Immature natural killer cell (primary cell): ENCODE measurements around the gene GRK2. TPM values are rescaled to one million over a fixed set of nuclear protein-coding genes. Genes with fewer than 3 reads are reported as not detected.
"Not testable (repeated sequence)": the region's sequence is repeated elsewhere in the genome, so short reads cannot be mapped to it uniquely, and the experiment has no call there.

ENCODE experiments used
- DNase-seq, 3 donors: peaks; one replicate each; pipeline ENCODE4 v3.0.0; 2022; ENCODE audit warnings: mixed read lengths in 1 of 3
- H3K27ac Mint-ChIP-seq, 6 donors: one replicate each; pipeline ENCODE4 v1.8.0; 2020; ENCODE audit warnings: mixed read lengths in 6 of 6, mild to moderate bottlenecking in 5 of 6, inconsistent platforms in 4 of 6, moderate library complexity in 3 of 6
- H3K27me3 Mint-ChIP-seq, 3 donors: one replicate each; pipeline ENCODE4 v1.8.0; 2020 to 2021; ENCODE audit warnings: low read depth in 3 of 3, mild to moderate bottlenecking in 3 of 3, mixed read lengths in 3 of 3, moderate library complexity in 3 of 3, inconsistent platforms in 1 of 3
- H3K36me3 Mint-ChIP-seq, 3 donors: one replicate each; pipeline ENCODE4 v1.8.0; 2020; ENCODE audit warnings: mixed read lengths in 3 of 3, inconsistent platforms in 2 of 3, mild to moderate bottlenecking in 2 of 3
- H3K4me1 Mint-ChIP-seq, 2 donors: one replicate each; pipeline ENCODE4 v1.8.0; 2020; ENCODE audit warnings: inconsistent platforms in 2 of 2, mild to moderate bottlenecking in 2 of 2, mixed read lengths in 2 of 2, moderate library complexity in 1 of 2
- H3K4me3 Mint-ChIP-seq, 5 donors: one replicate each; pipeline ENCODE4 v1.8.0; 2020; ENCODE audit warnings: mild to moderate bottlenecking in 5 of 5, mixed read lengths in 5 of 5, inconsistent platforms in 3 of 5, moderate library complexity in 3 of 5
- H3K9me3 Mint-ChIP-seq, 6 donors: one replicate each; pipeline ENCODE4 v1.8.0; 2020; ENCODE audit warnings: mild to moderate bottlenecking in 6 of 6, mixed read lengths in 6 of 6, inconsistent platforms in 4 of 6, moderate library complexity in 3 of 6
- polyA plus RNA-seq, 3 donors: library from polyadenylated mRNA; unstranded; fragments of 300-500 nt; fragmentation: Illumina TruSeq; gene quantifications; one replicate each; pipeline ENCODE4 v1.2.3, GENCODE V29; 2021

Gene GRK2
- polyA plus RNA-seq, 3 donors from 2014 or later = 15.2 to 25.9 (median 22.9) TPM

GRCh38 chr11:67260885-67261639, 5.2 kb upstream of the GRK2 start:
- H3K36me3 Mint-ChIP-seq, H3K9me3 Mint-ChIP-seq, DNase-seq: not testable (repeated sequence)
- H3K27me3 Mint-ChIP-seq = peaks cover 12 to 18% (median 16%) of the 10 kb centered on the region in 3 donors
- H3K27ac Mint-ChIP-seq = peak overlapping the region in 1 of 6 donors; percentile 46
- peak overlapping the region in 3 of 5 donors; percentile 21 to 60 (median 27) for H3K4me3 Mint-ChIP-seq
- peaks cover 27 to 38% of the 10 kb centered on the region in 2 donors for H3K4me1 Mint-ChIP-seq

DNA sequence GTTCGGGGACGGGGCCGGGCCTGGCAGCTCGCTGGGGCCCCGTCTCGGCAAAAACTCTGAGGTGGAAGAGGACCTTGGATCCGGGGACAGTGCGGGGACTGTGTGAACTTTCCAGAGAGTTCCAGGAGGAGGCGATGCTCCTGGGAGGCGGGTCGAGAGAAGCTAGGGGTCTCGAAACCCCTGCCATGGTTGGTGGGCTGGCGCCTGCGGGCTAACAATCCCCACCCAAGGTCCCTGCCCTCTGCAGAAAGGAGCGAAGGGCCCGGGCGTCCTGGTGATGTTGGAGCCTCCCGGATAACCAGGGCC, 4.7 kb upstream of the GRK2 start:
- H3K36me3 Mint-ChIP-seq = peaks cover 0 to 5% (median 3%) of the 10 kb centered on the region in 3 donors
- H3K4me1 Mint-ChIP-seq = peaks cover 28 to 39% of the 10 kb centered on the region in 2 donors
- DNase-seq = no peak
- no peak overlapping the region for H3K4me3 Mint-ChIP-seq
- H3K27ac Mint-ChIP-seq = no peak overlapping the region
- peaks cover 12 to 18% (median 16%) of the 10 kb centered on the region in 3 donors for H3K27me3 Mint-ChIP-seq
- H3K9me3 Mint-ChIP-seq = no peaks in the 10 kb centered on the region

DNA sequence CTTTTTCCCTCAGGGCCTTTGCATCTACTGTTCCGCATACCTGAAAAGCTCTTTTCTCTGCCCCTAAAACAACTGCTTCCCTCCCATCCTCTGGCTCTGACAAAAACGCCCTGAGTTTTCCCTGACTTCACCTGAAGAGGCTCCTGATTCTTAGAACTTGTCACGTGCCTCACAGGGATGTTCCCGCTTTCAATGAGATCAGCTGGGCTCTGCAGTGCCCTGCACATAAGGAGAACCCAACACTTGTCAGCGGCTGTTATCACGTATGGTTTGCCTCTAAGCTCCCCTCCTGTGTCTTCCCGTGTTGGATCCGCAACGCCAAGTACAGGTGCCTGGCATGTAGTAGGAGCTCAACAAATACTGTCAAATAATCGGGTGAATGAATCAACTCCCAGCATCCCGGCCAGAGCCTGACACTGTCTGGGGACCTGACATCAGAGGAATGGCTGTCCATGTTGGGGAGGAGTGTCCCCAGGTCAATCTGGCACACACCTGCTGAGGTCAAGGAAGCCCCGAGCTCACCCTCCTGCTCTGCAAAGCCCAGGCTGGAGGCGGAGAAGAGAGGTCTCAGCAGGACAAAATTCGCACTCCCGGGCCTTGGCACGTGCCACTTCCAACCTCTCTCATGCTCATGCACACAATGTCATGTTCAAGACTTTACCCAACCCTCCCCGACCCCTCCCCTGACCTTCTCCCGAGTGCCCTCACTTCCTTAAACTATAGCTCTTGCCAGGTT, 4.2 kb upstream of the GRK2 start:
- peaks cover 13 to 17% (median 17%) of the 10 kb centered on the region in 3 donors for H3K27me3 Mint-ChIP-seq
- peaks cover 0 to under 1% (median under 1%) of the 10 kb centered on the region in 3 donors for H3K36me3 Mint-ChIP-seq
- DNase-seq = no peak
- H3K27ac Mint-ChIP-seq = peak overlapping the region in 5 of 6 donors; percentile 70 to 91 (median 81)
- H3K4me1 Mint-ChIP-seq = peaks cover 28 to 40% of the 10 kb centered on the region in 2 donors
- no peaks in the 10 kb centered on the region for H3K9me3 Mint-ChIP-seq
- H3K4me3 Mint-ChIP-seq = peak overlapping the region; percentile 60 to 84 (median 72)

DNA sequence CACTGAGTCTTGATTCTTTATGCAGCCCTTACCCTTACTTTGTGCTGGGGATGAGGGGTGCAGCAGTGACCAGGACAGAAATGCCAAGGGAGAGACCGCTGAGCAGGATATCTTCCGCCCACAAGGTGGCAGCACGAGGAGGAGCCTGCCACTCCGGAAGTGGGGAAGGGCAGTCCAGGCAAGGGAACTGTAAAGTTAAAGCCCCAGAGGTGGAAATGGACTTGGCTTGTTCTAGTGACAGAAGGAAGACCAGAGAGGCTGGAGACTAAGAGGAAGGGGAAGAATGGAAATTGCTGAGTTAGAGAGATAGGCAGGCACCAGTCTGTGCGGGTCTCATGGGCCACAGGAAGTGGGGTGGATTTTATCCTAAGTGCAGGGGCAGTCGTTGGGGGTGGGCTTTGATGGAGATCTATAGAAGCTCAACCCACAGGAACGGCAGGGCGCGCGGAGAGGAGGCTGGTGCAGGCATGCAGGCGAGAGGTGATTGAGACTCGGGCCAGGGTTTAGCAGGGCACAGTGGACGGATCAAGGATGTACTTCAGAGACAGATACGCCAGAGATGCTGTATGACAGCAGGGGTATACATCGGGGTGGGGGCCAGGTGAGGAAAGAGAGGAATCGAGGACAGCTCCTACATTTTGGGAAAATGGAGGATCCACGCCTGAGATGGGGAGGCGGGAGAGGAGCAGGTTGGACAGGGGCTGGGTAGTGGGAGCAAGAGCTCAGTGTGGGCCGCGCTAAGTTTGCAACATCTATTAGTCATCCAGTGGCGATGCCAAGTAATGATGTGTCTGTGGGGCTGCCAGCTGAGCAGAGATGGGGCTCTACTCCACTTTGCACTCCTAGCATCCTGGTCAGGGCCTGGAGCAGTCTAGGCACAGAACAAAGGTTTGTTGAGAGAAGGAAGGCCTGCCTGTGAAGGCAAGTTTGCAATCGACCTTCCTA, 3.3 kb upstream of the GRK2 start:
- Mint-ChIP-seq H3K9me3 (no peaks in the 10 kb centered on the region), H3K4me3 (peak overlapping the region; percentile 60 to 84 (median 72)), H3K4me1 (peaks cover 35 to 49% of the 10 kb centered on the region in 2 donors), H3K27me3 (peaks cover 22 to 26% (median 23%) of the 10 kb centered on the region in 3 donors), H3K36me3 (peaks cover 0 to 9% (median 9%) of the 10 kb centered on the region in 3 donors), H3K27ac (peak overlapping the region; percentile 70 to 91 (median 82))
- peak; percentile 76 to 77 (median 77) for DNase-seq

DNA sequence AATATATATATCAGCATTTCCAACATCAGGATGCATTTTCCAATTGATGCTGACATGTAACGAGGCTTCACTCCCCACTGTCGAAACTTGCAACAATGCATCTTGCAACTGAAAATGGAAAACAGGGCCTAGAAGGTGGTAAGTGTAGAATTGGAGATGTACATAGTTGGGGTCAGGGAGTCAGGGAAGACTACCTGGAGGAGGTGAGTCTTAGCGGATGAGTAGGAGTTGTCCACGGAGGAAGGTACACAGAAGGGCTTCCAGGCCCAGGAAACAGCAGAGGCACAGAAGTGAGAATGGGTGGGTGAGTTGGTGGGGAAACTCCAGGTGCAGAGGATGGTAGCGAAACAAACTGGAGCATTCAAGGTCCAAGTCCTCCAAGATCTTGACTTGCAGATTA, 2.0 kb upstream of the GRK2 start:
- Mint-ChIP-seq H3K36me3 (peaks cover 0 to 12% (median 12%) of the 10 kb centered on the region in 3 donors), H3K9me3 (no peaks in the 10 kb centered on the region), H3K4me1 (peaks cover 48 to 60% of the 10 kb centered on the region in 2 donors), H3K27ac (peak overlapping the region; percentile 51 to 92 (median 78)), H3K27me3 (peaks cover 24 to 32% (median 28%) of the 10 kb centered on the region in 3 donors), H3K4me3 (peak overlapping the region; percentile 65 to 74 (median 68))
- DNase-seq = no peak

DNA sequence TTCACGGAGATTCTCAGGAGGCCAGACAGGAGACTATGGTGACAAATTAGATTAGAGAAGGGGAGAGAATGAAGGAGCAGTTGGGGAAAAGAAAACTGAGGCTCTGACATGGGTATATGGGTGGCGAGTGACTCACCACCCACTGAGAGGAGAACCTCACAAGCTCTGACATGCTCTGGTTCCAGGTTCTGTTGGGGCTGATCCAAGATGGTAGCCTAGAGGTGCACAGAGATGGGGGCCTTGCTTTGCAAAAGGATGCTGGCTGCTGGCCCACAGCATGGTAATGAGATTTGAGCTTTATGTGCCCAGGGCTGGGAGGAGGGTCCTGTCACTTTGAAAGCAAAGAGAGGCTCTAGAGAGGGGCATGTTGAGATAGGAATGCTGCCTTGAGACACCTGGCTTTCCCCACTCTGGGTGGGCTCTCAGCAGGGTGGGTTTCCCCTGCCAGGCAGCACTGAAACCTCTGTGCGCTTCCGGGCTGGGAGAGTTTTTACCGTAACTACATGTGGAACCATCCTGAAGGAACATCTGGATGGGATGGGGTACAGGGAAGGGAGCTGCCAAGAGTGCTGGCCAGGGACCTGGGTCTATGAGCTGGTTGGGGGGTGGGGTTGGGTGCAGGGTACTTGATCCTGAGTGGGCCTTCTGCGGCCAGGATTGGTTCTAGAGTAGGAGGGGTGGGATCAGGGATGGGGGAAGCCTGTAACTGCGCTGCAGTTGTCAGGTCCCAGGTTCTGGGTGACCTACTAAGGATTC, 1.2 kb upstream of the GRK2 start:
- H3K27me3 Mint-ChIP-seq = peaks cover 24 to 38% (median 32%) of the 10 kb centered on the region in 3 donors
- no peak for DNase-seq
- H3K27ac Mint-ChIP-seq = peak overlapping the region; percentile 57 to 95 (median 91)
- peaks cover 0 to 12% (median 12%) of the 10 kb centered on the region in 3 donors for H3K36me3 Mint-ChIP-seq
- peak overlapping the region; percentile 51 to 87 (median 65) for H3K4me3 Mint-ChIP-seq
- no peaks in the 10 kb centered on the region for H3K9me3 Mint-ChIP-seq
- peaks cover 51 to 64% of the 10 kb centered on the region in 2 donors for H3K4me1 Mint-ChIP-seq

DNA sequence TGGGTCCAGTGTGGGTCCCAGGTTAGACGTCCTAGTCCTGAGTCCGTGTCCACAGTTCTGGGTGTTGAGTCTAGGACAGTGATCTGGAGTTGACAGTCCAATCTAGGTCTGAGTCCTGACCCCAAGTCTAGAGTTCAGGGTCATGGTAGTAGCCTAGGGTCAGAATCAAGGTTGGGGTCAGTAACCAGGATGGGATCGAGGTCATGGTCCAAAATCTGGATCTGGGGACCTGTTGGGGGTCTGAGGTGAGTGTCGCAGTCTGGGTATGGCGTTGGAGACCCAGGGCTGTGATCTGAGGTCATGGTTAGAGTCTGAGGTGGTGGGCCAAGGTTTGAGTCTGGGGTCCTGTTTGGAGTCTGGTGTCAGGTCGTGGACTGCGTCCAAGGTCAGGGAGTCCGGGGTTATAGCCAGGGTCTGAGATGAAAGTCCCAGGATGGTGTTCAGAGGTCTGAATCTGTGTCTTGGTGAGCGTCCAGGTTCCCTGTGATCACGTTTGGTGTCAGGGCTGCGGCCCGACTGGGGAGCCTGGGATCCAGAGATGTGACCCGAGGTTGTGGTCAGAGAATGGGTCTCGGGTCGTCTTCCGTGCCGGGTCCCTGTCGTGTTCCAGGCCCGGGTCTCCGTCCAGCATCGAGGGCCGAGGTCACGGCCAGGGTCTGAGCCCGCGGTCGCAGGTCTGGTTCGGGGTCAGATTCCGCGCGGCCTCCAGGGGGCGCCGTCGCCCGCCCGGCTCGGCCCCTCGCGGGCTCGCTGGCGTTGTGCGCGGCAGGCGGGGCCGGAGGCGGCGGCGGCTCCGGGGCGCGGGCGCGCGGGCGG, 432 bp upstream of the GRK2 start:
- H3K36me3 Mint-ChIP-seq = peaks cover 4 to 18% (median 12%) of the 10 kb centered on the region in 3 donors
- H3K4me1 Mint-ChIP-seq = peaks cover 59 to 71% of the 10 kb centered on the region in 2 donors
- H3K9me3 Mint-ChIP-seq = no peaks in the 10 kb centered on the region
- peak; percentile 81 to 84 (median 83) for DNase-seq
- H3K27me3 Mint-ChIP-seq = peaks cover 24 to 44% (median 32%) of the 10 kb centered on the region in 3 donors
- H3K27ac Mint-ChIP-seq = peak overlapping the region; percentile 82 to 95 (median 91)
- peak overlapping the region; percentile 79 to 87 (median 80) for H3K4me3 Mint-ChIP-seq

GRCh38 chr11:67267188-67268080, 1.2 kb downstream of the GRK2 start:
- peak in 2 of 3 donors; percentile 69 to 73 for DNase-seq
- Mint-ChIP-seq H3K27ac (peak overlapping the region; percentile 96 to 99 (median 98)), H3K9me3 (no peaks in the 10 kb centered on the region), H3K36me3 (peaks cover 4 to 22% (median 12%) of the 10 kb centered on the region in 3 donors), H3K4me1 (peaks cover 67 to 78% of the 10 kb centered on the region in 2 donors), H3K27me3 (peaks cover 29 to 47% (median 39%) of the 10 kb centered on the region in 3 donors), H3K4me3 (peak overlapping the region; percentile 98)

DNA sequence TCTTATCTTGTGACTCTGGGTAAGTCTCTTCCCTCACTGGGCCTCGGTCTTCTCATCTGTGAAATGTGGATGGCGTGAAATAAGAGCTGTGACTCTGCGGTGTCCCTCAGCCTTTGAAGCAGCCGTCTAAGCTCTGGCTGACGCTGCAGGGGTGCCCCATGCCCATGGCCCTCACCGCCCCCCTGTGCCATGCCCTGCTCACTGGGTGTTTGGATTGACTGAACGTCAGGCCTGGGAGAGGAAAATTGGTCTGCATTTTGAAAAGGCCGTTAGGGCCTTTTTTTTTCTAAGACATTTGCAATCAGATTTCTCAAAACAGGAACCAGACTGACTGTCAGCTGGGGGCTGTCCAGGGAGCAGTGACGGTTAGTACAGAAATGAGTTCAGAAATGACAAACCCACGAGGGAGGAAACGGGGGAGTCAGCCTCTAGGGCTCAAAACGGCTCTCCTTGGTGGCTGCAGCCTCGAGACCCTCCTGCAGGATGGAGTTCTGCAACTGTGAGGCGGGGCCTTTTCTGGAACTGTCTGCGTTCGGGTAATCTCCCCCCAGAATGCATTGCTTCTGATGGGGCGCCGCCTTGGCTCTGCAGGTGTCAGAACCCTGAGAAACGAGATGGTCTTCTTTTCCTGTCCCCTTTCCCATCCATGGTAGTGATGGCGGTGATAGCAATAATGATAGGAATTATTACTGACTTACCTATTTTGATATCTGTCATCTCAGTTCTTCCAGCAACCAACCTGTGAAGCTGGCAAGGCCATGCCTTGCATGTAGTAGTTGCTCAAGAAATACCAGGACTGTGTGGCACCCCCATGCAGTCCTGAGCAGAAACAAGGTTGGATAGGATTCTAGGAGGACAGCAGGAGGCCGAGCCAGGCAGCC, 2.0 kb downstream of the GRK2 start:
- H3K9me3 Mint-ChIP-seq = no peaks in the 10 kb centered on the region
- H3K4me3 Mint-ChIP-seq = peak overlapping the region; percentile 98
- peaks cover 30 to 44% (median 39%) of the 10 kb centered on the region in 3 donors for H3K27me3 Mint-ChIP-seq
- DNase-seq = peak; percentile 88 to 92 (median 89)
- peaks cover 67 to 78% of the 10 kb centered on the region in 2 donors for H3K4me1 Mint-ChIP-seq
- peak overlapping the region; percentile 96 to 99 (median 98) for H3K27ac Mint-ChIP-seq
- peaks cover 4 to 22% (median 12%) of the 10 kb centered on the region in 3 donors for H3K36me3 Mint-ChIP-seq

DNA sequence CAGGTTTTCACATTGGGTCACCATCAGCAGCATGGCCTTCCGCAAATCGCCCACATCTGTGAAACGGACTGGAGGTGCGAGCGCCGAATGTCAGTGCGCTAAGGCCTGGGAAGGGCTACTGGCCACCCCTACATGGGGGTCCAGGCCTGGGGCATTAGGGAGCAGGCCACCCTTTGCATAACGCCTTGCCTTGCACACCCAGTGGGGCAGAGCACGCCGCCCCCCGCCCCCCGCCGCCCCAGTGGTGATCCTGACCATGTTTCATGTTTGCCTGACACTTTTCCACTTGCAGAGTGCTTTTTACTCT, 2.6 kb downstream of the GRK2 start:
- Mint-ChIP-seq H3K4me1 (peaks cover 72 to 80% of the 10 kb centered on the region in 2 donors), H3K4me3 (peak overlapping the region; percentile 98), H3K9me3 (no peaks in the 10 kb centered on the region), H3K27ac (peak overlapping the region; percentile 96 to 99 (median 98)), H3K27me3 (peaks cover 30 to 46% (median 39%) of the 10 kb centered on the region in 3 donors), H3K36me3 (peaks cover 4 to 22% (median 12%) of the 10 kb centered on the region in 3 donors)
- no peak for DNase-seq
